Left colon (tissue), 2 donors: ENCODE data around the gene STK32C. TPM values are rescaled to one million over a fixed set of nuclear protein-coding genes. Genes with fewer than 3 reads are reported as not detected.
A peak's percentile ranks its signal among the peaks of the same experiment; 100 is the strongest.
"Not testable (repeated sequence)": the region's sequence is repeated elsewhere in the genome, so short reads cannot be mapped to it uniquely, and the experiment has no call there.

Experiments used
- ATAC-seq: fragments of 200-7000 bp; cut with Tn5 transposase; one replicate; pipeline ENCODE4 v1.9.1; 2020; ENCODE audit warnings: mild to moderate bottlenecking, moderate library complexity
- DNase-seq, 2 donors: peaks; one replicate each; pipeline ENCODE4 v3.0.0-alpha.2; 2020
- intact Hi-C, 2 donors: fragments of 100-400 bp; cut with DNase I in 1 of 2; cut with micrococcal nuclease in 1 of 2; formaldehyde crosslinking; loops; one replicate each; pipeline versions ENCODE4 v1.11.2 to v1.14.0; 2022; cut with DNase I, micrococcal nuclease
- total RNA-seq, 2 donors: library from RNA; stranded (reverse); fragmentation: NEBNext Ultra II Directional; extraction: Animal tissue kit (Norgen Biotek cat#: 25700); gene quantifications; one replicate each; pipeline ENCODE4 v1.2.1, GENCODE V29; 2021
- donor health status: DM: no; HTN: no; CAD: no.
- donor health status: DM: yes; HTN: yes; CAD: no.

The STK32C gene
- total RNA-seq, 2 donors from 2014 or later: 8.4 to 10.0 TPM

DNA sequence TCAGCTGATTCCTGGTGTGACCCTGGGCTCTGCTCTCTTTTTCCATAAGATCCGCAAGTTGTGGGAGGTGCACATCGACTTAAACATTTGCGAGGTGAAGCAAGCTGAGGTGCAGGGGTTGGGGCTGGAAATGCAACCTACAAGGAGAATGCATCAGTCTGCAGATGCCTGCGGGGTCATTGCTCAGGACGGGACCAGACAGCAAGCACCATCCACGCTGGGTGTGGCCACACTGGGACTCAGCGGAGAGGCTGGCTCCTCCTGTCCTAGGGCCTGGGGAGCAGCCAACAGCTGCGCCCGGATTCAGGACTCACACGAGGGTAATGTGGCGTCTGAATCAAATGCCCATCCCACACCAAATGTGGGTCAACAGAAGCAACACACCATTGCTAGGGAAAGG lies 33.8 kb downstream of the STK32C start:
- no peak for DNase-seq
- intact Hi-C loops: no loop called here
- no peak for ATAC-seq

GRCh38 chr10:132273304-132273944 lies 34.3 kb downstream of the STK32C start:
- no peak for ATAC-seq
- DNase-seq: no peak
- intact Hi-C loops: no loop called here

GRCh38 chr10:132272231-132272971 lies 35.3 kb downstream of the STK32C start:
- intact Hi-C loops: no loop called here
- peak in 1 of 2 donors; percentile 27 for DNase-seq
- no peak for ATAC-seq

DNA sequence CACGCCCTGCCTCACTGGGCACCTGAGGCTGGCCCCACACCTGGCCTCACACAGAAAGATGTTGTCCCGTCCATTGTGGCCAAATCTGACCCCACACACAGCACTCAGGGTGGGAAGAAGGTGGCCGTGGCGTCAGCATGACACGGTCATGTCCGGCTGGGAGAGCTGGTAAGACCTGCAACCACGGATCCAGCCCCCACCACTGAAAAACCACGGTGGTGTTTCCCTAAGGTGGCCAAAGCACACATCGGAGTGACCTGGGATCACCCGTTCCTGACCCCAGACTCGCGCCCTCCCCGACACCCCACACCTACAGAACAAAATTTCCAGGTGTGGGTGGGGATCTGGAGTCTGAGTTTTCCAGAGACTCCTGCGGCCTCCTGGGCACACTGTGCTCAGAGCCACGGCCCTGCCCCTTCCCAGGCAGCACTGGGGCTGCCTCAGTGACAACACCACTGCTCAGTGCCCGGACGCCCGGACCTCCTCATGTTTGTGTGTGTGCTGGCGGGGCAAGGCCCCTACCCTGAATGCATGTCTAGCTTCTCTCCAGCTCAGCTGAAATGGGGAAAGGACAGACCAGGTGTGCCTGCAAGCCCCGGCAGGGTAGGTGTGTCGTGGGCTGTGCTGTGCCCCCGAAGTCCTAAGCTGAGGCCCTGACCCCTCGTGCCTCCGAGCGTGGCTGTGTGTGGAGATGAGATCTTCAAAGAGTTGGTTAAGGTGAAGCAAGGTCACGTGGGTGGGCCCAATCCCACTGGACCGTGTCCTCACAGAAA lies 36.1 kb downstream of the STK32C start:
- ATAC-seq: no peak
- intact Hi-C loops: no loop called here
- DNase-seq: no peak

- no peak for ATAC-seq
- DNase-seq: no peak
- intact Hi-C loops: no loop called here
Measured at GRCh38 chr10:132270721-132271457, 36.9 kb downstream of the STK32C start.

DNA sequence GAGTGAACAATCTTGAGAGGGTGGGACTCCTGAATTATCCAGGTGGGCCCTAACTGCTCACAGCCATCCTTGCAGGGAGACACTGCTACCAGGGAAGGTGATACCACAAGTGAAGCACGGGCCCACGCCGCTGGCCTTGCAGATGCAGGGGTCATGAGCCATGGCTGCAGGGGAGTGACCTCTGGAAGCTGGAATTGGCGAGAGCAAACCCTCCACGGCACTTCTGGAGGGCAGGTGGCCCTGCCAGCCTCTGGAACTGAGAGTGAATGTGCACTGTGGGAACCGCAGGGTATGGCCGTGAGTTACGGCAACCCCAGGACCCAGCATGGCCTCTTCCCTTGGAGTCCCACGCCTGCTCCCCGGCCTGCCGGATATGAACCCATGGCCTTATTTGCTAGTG lies 37.5 kb downstream of the STK32C start:
- intact Hi-C loops: no loop called here
- ATAC-seq: no peak

DNA sequence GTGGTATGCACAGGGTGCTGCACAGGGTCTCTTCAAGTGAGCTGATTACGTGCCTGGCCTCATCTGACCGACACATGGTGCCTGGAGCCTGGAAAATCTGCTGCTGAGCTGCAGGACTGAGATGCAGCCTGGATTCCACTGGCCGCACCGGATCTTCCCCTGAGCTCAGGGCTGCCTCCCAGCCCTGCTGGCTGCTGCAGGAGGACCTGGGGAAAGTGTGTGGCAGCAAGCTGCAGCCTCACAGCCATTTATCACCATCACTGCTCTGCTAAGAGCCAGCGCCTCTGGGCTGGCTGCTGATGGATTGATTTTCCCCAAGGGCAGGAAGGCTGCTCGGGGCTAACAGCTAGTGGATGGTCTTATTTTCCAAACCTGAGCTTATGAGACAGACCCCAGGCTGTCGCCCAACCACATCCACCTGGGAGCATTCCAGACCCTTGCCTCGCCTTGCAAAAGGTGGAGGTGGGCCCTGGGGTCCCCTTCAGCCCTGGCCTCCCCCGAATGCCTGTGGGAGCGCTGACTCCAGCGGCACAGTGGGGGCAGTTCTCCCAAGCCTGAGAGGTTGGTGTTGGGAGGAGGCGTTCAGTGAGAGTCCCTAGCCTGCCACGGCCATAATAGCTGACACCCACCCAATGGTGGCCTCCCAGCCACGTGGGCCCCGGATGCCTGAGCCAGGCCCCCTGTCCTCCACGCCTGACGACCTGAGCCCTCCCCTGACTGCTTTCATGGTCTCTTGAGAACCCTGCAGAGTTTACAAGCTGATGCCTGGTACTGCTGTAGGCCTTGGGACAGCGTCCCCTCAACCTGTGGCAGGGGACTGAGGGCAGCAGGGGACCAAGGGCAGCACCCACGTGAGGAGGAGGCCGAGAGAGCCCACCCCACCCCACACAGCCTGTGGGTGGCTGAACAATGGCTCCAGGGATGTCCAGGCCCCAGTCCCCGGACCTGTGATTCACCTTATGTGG lies 38.2 kb downstream of the STK32C start:
- DNase-seq (no peak), ATAC-seq (no peak)
- intact Hi-C loops: no loop called here

More for the DNA sequence above, 37.5 kb downstream of the STK32C start:
- DNase-seq: no peak

DNA sequence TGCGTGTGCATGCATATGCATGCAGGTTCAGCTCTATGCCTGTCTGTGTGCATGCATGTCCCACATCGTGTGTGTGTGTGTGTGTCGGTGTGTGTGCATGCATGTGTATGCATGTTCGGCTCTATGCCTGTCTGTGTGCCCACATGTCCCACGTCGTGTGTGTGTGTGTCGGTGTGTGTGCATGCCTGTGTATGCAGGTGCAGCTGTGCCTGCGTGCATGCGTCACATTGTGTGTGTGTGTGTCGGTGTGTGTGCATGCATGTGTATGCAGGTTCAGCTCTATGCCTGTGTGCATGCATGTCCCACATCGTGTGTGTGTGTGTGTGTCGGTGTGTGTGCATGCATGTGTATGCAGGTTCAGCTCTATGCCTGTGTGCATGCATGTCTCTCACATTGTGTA lies 39.8 kb downstream of the STK32C start:
- DNase-seq, intact Hi-C loops: not testable (repeated sequence)

DNA sequence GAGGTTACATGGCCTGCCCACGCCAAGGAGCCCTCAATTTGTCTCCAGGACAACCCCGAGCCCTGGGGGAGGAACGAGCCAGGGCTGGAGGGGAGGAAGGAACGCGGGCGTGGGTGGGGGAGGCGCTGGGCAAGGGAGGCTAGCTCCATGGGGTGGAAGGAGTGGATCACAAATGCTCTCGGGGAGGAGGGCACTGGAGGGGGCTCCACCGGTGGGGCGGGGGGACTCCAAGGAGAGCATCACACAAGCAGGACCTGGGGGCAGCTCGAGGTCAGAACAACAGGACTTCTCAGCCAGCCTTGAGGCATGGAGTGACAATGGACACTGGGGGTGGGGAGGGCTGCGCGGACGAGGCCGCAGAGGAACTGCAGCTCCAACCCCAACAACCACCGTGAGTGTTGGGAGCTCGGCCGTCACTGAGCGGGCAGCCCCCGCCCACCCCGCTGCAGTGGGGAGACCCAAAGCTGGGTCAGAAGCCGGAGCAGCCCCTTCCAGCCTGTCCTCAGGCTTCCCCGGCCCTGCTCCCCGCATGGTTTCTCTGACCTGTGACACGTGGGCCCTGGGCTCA lies 41.1 kb downstream of the STK32C start:
- intact Hi-C loops: no loop called here
- ATAC-seq: no peak
- DNase-seq: no peak

More for the DNA sequence above, 39.8 kb downstream of the STK32C start:
- ATAC-seq: not testable (repeated sequence)

- ATAC-seq: no peak
- no peak for DNase-seq
- intact Hi-C loops: no loop called here
Measured at GRCh38 chr10:132265890-132266496, 41.8 kb downstream of the STK32C start.

GRCh38 chr10:132264966-132265889 lies 42.5 kb downstream of the STK32C start:
- ATAC-seq (no peak), DNase-seq (no peak)
- intact Hi-C loops: no loop called here

DNA sequence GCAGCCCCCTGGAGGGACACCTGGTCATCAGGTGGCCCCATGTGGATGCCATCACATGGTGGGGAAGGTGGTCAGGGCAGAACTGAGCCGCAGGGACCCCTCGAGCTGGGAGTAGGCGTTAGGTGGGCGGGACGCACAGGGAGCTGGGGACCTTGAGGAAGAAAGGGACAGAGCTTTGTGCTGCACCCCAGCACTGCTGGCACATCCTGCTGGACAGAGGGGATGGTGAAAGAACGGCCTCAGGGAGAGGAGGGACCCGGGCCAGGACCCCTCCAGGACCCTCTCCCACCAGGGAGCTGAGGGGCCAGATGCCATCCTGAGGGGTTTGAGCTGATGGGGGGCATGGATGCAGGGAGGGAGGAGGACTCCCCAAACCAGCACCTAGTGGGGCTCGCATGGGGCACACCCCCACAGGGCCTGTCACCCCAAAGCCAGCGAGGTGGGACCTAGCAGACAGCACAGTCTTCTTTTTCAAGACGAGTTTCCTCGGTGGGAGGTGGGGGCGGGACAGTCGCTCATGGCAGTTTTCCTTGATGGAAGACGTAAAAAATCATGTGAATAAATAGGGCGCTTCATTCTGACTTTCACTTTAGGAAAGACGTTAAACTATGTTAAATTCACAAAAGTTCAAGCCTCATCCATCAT lies 43.3 kb downstream of the STK32C start:
- ATAC-seq (no peak), DNase-seq (no peak)
- intact Hi-C loops: no loop called here

GRCh38 chr10:132263866-132264265 lies 43.9 kb downstream of the STK32C start:
- intact Hi-C loops: no loop called here
- ATAC-seq (no peak), DNase-seq (no peak)

- DNase-seq: no peak
- ATAC-seq: no peak
- intact Hi-C loops: no loop called here
Measured at GRCh38 chr10:132259702-132260482, 47.9 kb downstream of the STK32C start.

GRCh38 chr10:132258423-132258822 lies 49.3 kb downstream of the STK32C start:
- no peak for DNase-seq
- no peak for ATAC-seq
- intact Hi-C loops: no loop called here
